HG02970 (cell line): ENCODE measurements around the gene RTBDN.

Source experiments
- ATAC-seq: cut with Tn5 transposase; IDR thresholded peaks from one replicate; pipeline ENCODE4 v1.9.1; 2021; ENCODE audit warnings: mild to moderate bottlenecking, moderate library complexity, moderate number of reproducible peaks; ENCODE audit not compliant: unreplicated experiment, low FRiP score

The RTBDN gene

DNA sequence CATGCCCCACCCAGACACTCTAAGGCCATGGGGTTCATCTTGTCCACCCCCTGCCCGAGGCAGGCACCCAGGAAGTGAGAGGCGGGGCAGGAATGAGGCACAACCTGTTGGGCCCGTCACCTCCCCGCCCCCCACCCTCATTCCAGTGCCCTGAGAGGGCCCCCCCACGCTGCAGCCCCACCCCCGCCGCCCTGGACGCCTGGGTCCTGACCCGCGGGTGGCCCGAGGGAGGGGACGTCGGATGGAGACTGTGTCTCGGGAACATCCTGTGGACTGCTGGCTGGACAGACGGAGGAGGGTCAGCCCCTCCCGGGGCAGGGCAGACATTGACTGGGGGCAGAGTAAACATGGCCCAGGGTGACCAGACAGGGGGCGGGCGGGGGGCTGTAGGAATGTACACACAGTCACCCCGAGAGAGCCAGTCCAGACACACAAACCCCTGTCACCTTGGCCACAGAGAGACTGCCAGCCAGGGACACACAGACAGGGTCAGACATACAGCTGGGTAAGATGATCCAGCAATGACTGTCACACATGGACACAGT is 50.5 kb downstream of the RTBDN start:
- no peak for ATAC-seq

GRCh38 chr19:12783291-12783848 is 51.0 kb downstream of the RTBDN start:
- ATAC-seq, result no peak

GRCh38 chr19:12782424-12783290 is 51.7 kb downstream of the RTBDN start:
- peak; percentile 38 for ATAC-seq

DNA sequence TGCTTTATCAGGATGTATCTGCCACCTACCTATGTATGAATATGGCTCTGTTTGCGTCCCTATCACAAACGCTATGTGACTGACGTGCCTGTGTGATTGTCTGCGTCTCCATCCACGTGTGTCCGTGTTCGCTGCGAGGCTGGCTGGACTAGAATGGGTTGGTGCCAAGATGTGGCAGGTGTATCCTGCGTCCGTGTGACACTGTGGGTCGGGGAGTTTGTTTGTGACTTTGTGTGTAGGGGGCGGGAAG is 52.3 kb downstream of the RTBDN start:
- no peak for ATAC-seq

DNA sequence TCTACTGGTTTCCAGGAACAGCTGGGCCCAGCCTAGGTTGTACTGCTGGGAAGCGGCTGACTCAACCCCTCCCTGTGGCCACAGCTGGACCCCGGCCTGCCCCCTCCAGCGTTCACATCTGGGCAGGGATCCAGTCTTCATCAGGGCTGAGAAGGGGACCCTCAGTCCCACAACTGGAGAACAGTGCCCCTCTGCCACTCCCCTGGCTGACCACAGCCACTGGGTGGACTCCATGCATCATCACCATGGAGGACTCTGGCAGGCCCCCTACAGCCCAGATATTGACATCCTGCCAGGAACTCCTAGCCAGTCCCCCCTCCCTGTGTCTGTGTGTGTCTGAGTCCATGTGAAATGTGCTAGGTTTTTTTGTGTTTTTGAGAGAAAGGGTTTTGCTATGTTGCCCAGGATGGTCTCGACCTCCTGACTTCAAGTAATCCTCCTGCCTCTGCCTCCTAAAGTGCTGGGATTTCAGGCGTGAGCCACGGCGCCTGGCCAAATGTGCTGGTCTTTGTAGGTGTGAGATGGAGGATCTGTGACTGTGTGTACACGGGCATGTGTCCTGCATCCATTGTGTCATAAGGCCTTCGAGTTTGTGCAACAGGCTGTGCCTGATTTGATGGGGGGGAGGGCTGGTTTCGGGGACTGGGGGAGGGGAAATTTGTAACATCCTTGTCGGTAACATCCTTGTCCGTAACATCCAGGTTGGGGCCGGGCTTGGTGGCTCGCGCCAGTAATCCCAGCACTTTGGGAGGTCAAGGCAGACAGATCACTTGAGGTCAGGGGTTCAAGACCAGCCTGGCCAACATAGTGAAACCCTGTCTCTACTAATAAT is 55.0 kb downstream of the RTBDN start:
- ATAC-seq, result no peak

GRCh38 chr19:12778905-12779161 is 55.5 kb downstream of the RTBDN start:
- ATAC-seq, result no peak

- no peak for ATAC-seq
These were observed 56.1 kb downstream of the RTBDN start for GRCh38 chr19:12778017-12778904.

- ATAC-seq, result no peak
These were observed 57.0 kb downstream of the RTBDN start for GRCh38 chr19:12777217-12778016.
